Stimulated activated CD4-positive, alpha-beta T cell treated with anti-CD3 and anti-CD28 coated beads, Interleukin-2, amount 100 ng/mL, for 4 hours (primary cell): ENCODE results near the gene CPEB4.

ENCODE experiments used
- DNase-seq: peaks from one replicate; pipeline ENCODE4 v3.0.0-alpha.2; 2020; ENCODE audit warnings: low read depth

CPEB4 gene

GRCh38 chr5:173859408-173860159 is 28.6 kb upstream of the CPEB4 start:
- DNase-seq = no peak

GRCh38 chr5:173862047-173862477 is 26.1 kb upstream of the CPEB4 start:
- no peak for DNase-seq

- DNase-seq = no peak
Measured at GRCh38 chr5:173863359-173863758, 24.8 kb upstream of the CPEB4 start.

GRCh38 chr5:173864126-173865050 is 23.8 kb upstream of the CPEB4 start:
- DNase-seq = no peak

GRCh38 chr5:173866243-173866857 is 21.8 kb upstream of the CPEB4 start:
- DNase-seq = no peak

GRCh38 chr5:173866858-173867679 is 21.1 kb upstream of the CPEB4 start:
- DNase-seq = no peak

- DNase-seq = no peak
Measured at GRCh38 chr5:173868096-173868880, 19.9 kb upstream of the CPEB4 start.

- DNase-seq = no peak
Measured at GRCh38 chr5:173869316-173869715, 18.8 kb upstream of the CPEB4 start.

- DNase-seq = no peak
Measured at GRCh38 chr5:173872957-173873305, 15.2 kb upstream of the CPEB4 start.

GRCh38 chr5:173873306-173873922 is 14.7 kb upstream of the CPEB4 start:
- DNase-seq = no peak

GRCh38 chr5:173875189-173875588 is 13.0 kb upstream of the CPEB4 start:
- no peak for DNase-seq

GRCh38 chr5:173878224-173878967 is 9.8 kb upstream of the CPEB4 start:
- DNase-seq = no peak

GRCh38 chr5:173880306-173880985 is 7.7 kb upstream of the CPEB4 start:
- no peak for DNase-seq

GRCh38 chr5:173881811-173882575 is 6.2 kb upstream of the CPEB4 start:
- DNase-seq = no peak

- no peak for DNase-seq
Measured at GRCh38 chr5:173882632-173883031, 5.5 kb upstream of the CPEB4 start.

GRCh38 chr5:173883347-173883924 is 4.7 kb upstream of the CPEB4 start:
- DNase-seq = no peak

- DNase-seq = no peak
Measured at GRCh38 chr5:173884402-173885053, 3.6 kb upstream of the CPEB4 start.

- no peak for DNase-seq
Measured at GRCh38 chr5:173885054-173885443, 3.1 kb upstream of the CPEB4 start.
